Measurements from ENCODE around the gene DZIP1.
A peak's percentile ranks its signal among the peaks of the same experiment; 100 is the strongest.

The DZIP1 gene

GRCh38 chr13:95544293-95544692 lies 100.2 kb downstream of the DZIP1 start:
- no peak for DNase-seq (ENCODE audit: low read depth)

GRCh38 chr13:95541911-95542474 lies 102.5 kb downstream of the DZIP1 start:
- no peak for DNase-seq (ENCODE audit: low read depth)

- no peak for DNase-seq (ENCODE audit: low read depth)
These were observed 103.2 kb downstream of the DZIP1 start for GRCh38 chr13:95541308-95541707.

GRCh38 chr13:95540888-95541287 lies 103.6 kb downstream of the DZIP1 start:
- DNase-seq (ENCODE audit: low read depth) = no peak

- peak; percentile 37 for DNase-seq (ENCODE audit: low read depth)
These were observed 107.8 kb downstream of the DZIP1 start for GRCh38 chr13:95536632-95537241.

GRCh38 chr13:95535243-95535642 lies 109.3 kb downstream of the DZIP1 start:
- peak; percentile 91 for DNase-seq (ENCODE audit: low read depth)

- DNase-seq (ENCODE audit: low read depth) = no peak
These were observed 110.9 kb downstream of the DZIP1 start for GRCh38 chr13:95533545-95534160.

GRCh38 chr13:95530178-95530577 lies 114.3 kb downstream of the DZIP1 start:
- peak; percentile 66 for DNase-seq (ENCODE audit: low read depth)
